Measurements from ENCODE around the gene CABCOCO1.

DNA sequence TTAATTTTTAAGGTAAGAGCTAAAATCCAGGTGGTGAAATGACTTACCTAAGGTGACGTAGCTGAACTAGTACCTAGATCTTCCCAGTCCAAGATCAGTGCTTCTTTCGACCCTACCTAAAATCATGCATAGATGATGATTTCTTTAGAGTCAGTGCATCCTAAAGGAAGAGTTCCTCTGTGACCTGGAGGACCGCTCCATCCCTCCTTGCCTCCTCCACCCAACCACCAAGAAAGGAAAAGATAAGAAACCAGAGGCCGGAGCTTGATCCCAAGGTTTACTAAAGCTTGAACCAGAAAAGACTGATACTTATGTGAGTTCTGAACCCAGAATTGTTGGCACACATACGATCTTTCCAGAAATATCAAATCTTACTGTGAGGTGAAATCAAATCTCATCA is 101.8 kb downstream of the CABCOCO1 start:
- TF ChIP-seq, protein P1, sequence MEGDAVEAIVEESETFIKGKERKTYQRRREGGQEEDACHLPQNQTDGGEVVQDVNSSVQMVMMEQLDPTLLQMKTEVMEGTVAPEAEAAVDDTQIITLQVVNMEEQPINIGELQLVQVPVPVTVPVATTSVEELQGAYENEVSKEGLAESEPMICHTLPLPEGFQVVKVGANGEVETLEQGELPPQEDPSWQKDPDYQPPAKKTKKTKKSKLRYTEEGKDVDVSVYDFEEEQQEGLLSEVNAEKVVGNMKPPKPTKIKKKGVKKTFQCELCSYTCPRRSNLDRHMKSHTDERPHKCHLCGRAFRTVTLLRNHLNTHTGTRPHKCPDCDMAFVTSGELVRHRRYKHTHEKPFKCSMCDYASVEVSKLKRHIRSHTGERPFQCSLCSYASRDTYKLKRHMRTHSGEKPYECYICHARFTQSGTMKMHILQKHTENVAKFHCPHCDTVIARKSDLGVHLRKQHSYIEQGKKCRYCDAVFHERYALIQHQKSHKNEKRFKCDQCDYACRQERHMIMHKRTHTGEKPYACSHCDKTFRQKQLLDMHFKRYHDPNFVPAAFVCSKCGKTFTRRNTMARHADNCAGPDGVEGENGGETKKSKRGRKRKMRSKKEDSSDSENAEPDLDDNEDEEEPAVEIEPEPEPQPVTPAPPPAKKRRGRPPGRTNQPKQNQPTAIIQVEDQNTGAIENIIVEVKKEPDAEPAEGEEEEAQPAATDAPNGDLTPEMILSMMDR (optimal IDR thresholded peaks at IDR 0.05 in 1 of 3, IDR thresholded peaks at IDR 0.05 in 1 of 3, conservative IDR thresholded peaks at IDR 0.05 in 1 of 3; ENCODE audit: extremely low read depth in 1 of 3, insufficient read depth in 2 of 3, low read length in 3 of 3): no peak
- TF ChIP-seq EZH2 (IDR thresholded peaks at IDR 0.05; ENCODE audit: low read length): no peak
